ENCODE results near the gene PER3. TPM values are rescaled to one million over a fixed set of nuclear protein-coding genes. Genes with fewer than 3 reads are reported as not detected.

Gene PER3
- polyA plus RNA-seq, result 1 to 10 TPM; 1.7 to 4.7 (median 3.5) TPM

GRCh38 chr1:7783826-7784491 is at the start of gene PER3:
Gene PER3 (plus strand): TSS chr1:7784291. CDS start chr1:7784878, 587 bp downstream.
- peak within 1 kb of the TSS; percentile 69 to 93 (median 79) for H3K27ac Mint-ChIP-seq
- peaks cover 29 to 34% of the 10 kb centered on the region in 2 donors for H3K4me1 Mint-ChIP-seq
- H3K36me3 Mint-ChIP-seq, result peaks cover 6 to 15% (median 15%) of the 10 kb centered on the region in 3 donors
- peaks cover 0 to 5% (median 0%) of the 10 kb centered on the region in 3 donors for H3K27me3 Mint-ChIP-seq (ENCODE audit: low read depth in 3 of 3)
- H3K4me3 Mint-ChIP-seq, result peak within 1 kb of the TSS; percentile 67 to 85 (median 76)
- no peaks in the 10 kb centered on the region for H3K9me3 Mint-ChIP-seq
- peak; percentile 97 to 98 (median 98) for DNase-seq

- Mint-ChIP-seq H3K27ac (no peak overlapping the region), H3K9me3 (no peaks in the 10 kb centered on the region), H3K27me3 (ENCODE audit: low read depth in 3 of 3) (peaks cover 2 to 4% (median 3%) of the 10 kb centered on the region in 3 donors), H3K36me3 (no peaks in the 10 kb centered on the region), H3K4me3 (no peak overlapping the region), H3K4me1 (no peaks in the 10 kb centered on the region)
- DNase-seq, result no peak
Observed at GRCh38 chr1:7738044-7738443, 46.0 kb upstream of the PER3 start.

GRCh38 chr1:7743346-7743745 is 40.7 kb upstream of the PER3 start:
- Mint-ChIP-seq H3K4me3 (no peak overlapping the region), H3K36me3 (no peaks in the 10 kb centered on the region), H3K27me3 (ENCODE audit: low read depth in 3 of 3) (peaks cover 0 to 6% (median 3%) of the 10 kb centered on the region in 3 donors), H3K9me3 (no peaks in the 10 kb centered on the region), H3K27ac (no peak overlapping the region), H3K4me1 (no peaks in the 10 kb centered on the region)
- no peak for DNase-seq

- no peak for DNase-seq
- H3K36me3 Mint-ChIP-seq, result no peaks in the 10 kb centered on the region
- H3K4me1 Mint-ChIP-seq, result no peaks in the 10 kb centered on the region
- no peaks in the 10 kb centered on the region for H3K9me3 Mint-ChIP-seq
- peaks cover 0 to 9% (median 0%) of the 10 kb centered on the region in 3 donors for H3K27me3 Mint-ChIP-seq (ENCODE audit: low read depth in 3 of 3)
- H3K4me3 Mint-ChIP-seq, result no peak overlapping the region
- no peak overlapping the region for H3K27ac Mint-ChIP-seq
Observed at GRCh38 chr1:7744882-7745281, 39.2 kb upstream of the PER3 start.

GRCh38 chr1:7745783-7746182 is 38.3 kb upstream of the PER3 start:
- H3K9me3 Mint-ChIP-seq, result no peaks in the 10 kb centered on the region
- DNase-seq, result no peak
- peaks cover 0 to 9% (median 0%) of the 10 kb centered on the region in 3 donors for H3K27me3 Mint-ChIP-seq (ENCODE audit: low read depth in 3 of 3)
- H3K4me1 Mint-ChIP-seq, result no peaks in the 10 kb centered on the region
- H3K36me3 Mint-ChIP-seq, result no peaks in the 10 kb centered on the region
- H3K4me3 Mint-ChIP-seq, result no peak overlapping the region
- H3K27ac Mint-ChIP-seq, result no peak overlapping the region

GRCh38 chr1:7747605-7748004 is 36.5 kb upstream of the PER3 start:
- no peak for DNase-seq
- H3K9me3 Mint-ChIP-seq, result no peaks in the 10 kb centered on the region
- no peak overlapping the region for H3K4me3 Mint-ChIP-seq
- H3K4me1 Mint-ChIP-seq, result peaks cover 1 to 3% of the 10 kb centered on the region in 2 donors
- peaks cover 0 to 14% (median 0%) of the 10 kb centered on the region in 3 donors for H3K27me3 Mint-ChIP-seq (ENCODE audit: low read depth in 3 of 3)
- no peaks in the 10 kb centered on the region for H3K36me3 Mint-ChIP-seq
- H3K27ac Mint-ChIP-seq, result no peak overlapping the region

- Mint-ChIP-seq H3K27me3 (ENCODE audit: low read depth in 3 of 3) (peaks cover 0 to 21% (median 0%) of the 10 kb centered on the region in 3 donors), H3K27ac (no peak overlapping the region), H3K9me3 (no peaks in the 10 kb centered on the region), H3K4me3 (no peak overlapping the region), H3K4me1 (peaks cover 16 to 17% of the 10 kb centered on the region in 2 donors), H3K36me3 (no peaks in the 10 kb centered on the region)
- no peak for DNase-seq
Observed at GRCh38 chr1:7749126-7749525, 35.0 kb upstream of the PER3 start.

GRCh38 chr1:7751174-7751573 is 32.9 kb upstream of the PER3 start:
- H3K27me3 Mint-ChIP-seq (ENCODE audit: low read depth in 3 of 3), result peaks cover 0 to 23% (median 0%) of the 10 kb centered on the region in 3 donors
- H3K4me3 Mint-ChIP-seq, result no peak overlapping the region
- no peaks in the 10 kb centered on the region for H3K36me3 Mint-ChIP-seq
- no peaks in the 10 kb centered on the region for H3K9me3 Mint-ChIP-seq
- no peak overlapping the region for H3K27ac Mint-ChIP-seq
- DNase-seq, result no peak
- peaks cover 19 to 21% of the 10 kb centered on the region in 2 donors for H3K4me1 Mint-ChIP-seq

- peaks cover 0 to 24% (median 0%) of the 10 kb centered on the region in 3 donors for H3K27me3 Mint-ChIP-seq (ENCODE audit: low read depth in 3 of 3)
- DNase-seq, result peak; percentile 32 to 46 (median 37)
- no peaks in the 10 kb centered on the region for H3K9me3 Mint-ChIP-seq
- no peaks in the 10 kb centered on the region for H3K36me3 Mint-ChIP-seq
- peak overlapping the region; percentile 16 to 66 (median 32) for H3K4me3 Mint-ChIP-seq
- peak overlapping the region in 1 of 6 donors; percentile 17 for H3K27ac Mint-ChIP-seq
- H3K4me1 Mint-ChIP-seq, result peaks cover 19 to 21% of the 10 kb centered on the region in 2 donors
Observed at GRCh38 chr1:7752512-7753417, 31.3 kb upstream of the PER3 start.

- H3K27ac Mint-ChIP-seq, result peak overlapping the region in 2 of 6 donors; percentile 45 to 63
- H3K36me3 Mint-ChIP-seq, result no peaks in the 10 kb centered on the region
- peaks cover 0 to 23% (median 0%) of the 10 kb centered on the region in 3 donors for H3K27me3 Mint-ChIP-seq (ENCODE audit: low read depth in 3 of 3)
- DNase-seq, result no peak
- peak overlapping the region in 1 of 5 donors; percentile 55 for H3K4me3 Mint-ChIP-seq
- no peaks in the 10 kb centered on the region for H3K9me3 Mint-ChIP-seq
- peaks cover 19 to 21% of the 10 kb centered on the region in 2 donors for H3K4me1 Mint-ChIP-seq
Observed at GRCh38 chr1:7753641-7754040, 30.4 kb upstream of the PER3 start.

- Mint-ChIP-seq H3K27me3 (ENCODE audit: low read depth in 3 of 3) (peaks cover 0 to 26% (median under 1%) of the 10 kb centered on the region in 3 donors), H3K4me3 (peak overlapping the region in 4 of 5 donors; percentile 12 to 55 (median 49)), H3K4me1 (peaks cover 19 to 21% of the 10 kb centered on the region in 2 donors)
Observed at GRCh38 chr1:7754234-7754633, 29.9 kb upstream of the PER3 start.

GRCh38 chr1:7755448-7755847 is 28.6 kb upstream of the PER3 start:
- Mint-ChIP-seq H3K4me1 (peaks cover 19 to 21% of the 10 kb centered on the region in 2 donors), H3K36me3 (no peaks in the 10 kb centered on the region), H3K9me3 (no peaks in the 10 kb centered on the region), H3K27ac (no peak overlapping the region), H3K27me3 (ENCODE audit: low read depth in 3 of 3) (peaks cover 0 to 23% (median 2%) of the 10 kb centered on the region in 3 donors), H3K4me3 (no peak overlapping the region)
- DNase-seq, result no peak

More at GRCh38 chr1:7754234-7754633, 29.9 kb upstream of the PER3 start:
- no peak for DNase-seq
- H3K36me3 Mint-ChIP-seq, result no peaks in the 10 kb centered on the region
- H3K9me3 Mint-ChIP-seq, result no peaks in the 10 kb centered on the region
- H3K27ac Mint-ChIP-seq, result peak overlapping the region in 5 of 6 donors; percentile 4 to 76 (median 45)

GRCh38 chr1:7760245-7760644 is 23.8 kb upstream of the PER3 start:
- no peak overlapping the region for H3K27ac Mint-ChIP-seq
- H3K4me3 Mint-ChIP-seq, result no peak overlapping the region
- DNase-seq, result no peak
- H3K4me1 Mint-ChIP-seq, result no peaks in the 10 kb centered on the region
- peaks cover 2 to 16% (median 6%) of the 10 kb centered on the region in 3 donors for H3K27me3 Mint-ChIP-seq (ENCODE audit: low read depth in 3 of 3)
- no peaks in the 10 kb centered on the region for H3K9me3 Mint-ChIP-seq
- H3K36me3 Mint-ChIP-seq, result no peaks in the 10 kb centered on the region

- Mint-ChIP-seq H3K36me3 (no peaks in the 10 kb centered on the region), H3K27me3 (ENCODE audit: low read depth in 3 of 3) (peaks cover 2 to 16% (median 6%) of the 10 kb centered on the region in 3 donors), H3K9me3 (no peaks in the 10 kb centered on the region), H3K4me1 (no peaks in the 10 kb centered on the region), H3K4me3 (no peak overlapping the region), H3K27ac (no peak overlapping the region)
- no peak for DNase-seq
Observed at GRCh38 chr1:7761103-7761502, 23.0 kb upstream of the PER3 start.

Data from immature natural killer cell (primary cell).